PC-3 (cell line): ENCODE data around the gene MIP.

Source experiments
- EZH2 ChIP-seq: fragments of 300-600 bp; sonication (generic); IDR thresholded peaks from one replicate; pipeline ENCODE4 v1.6.1; 2017; ENCODE audit warnings: antibody characterized with exemption, mild to moderate bottlenecking, low read length; ENCODE audit not compliant: unreplicated experiment
- TF ChIP-seq, protein P1 (sequence below): fragments of 300-600 bp; sonication (generic); conservative IDR thresholded peaks from 2 replicates; pipeline ENCODE4 v1.5.1; 2017; ENCODE audit warnings: antibody characterized with exemption, low read depth, mild to moderate bottlenecking, low read length

DNA sequence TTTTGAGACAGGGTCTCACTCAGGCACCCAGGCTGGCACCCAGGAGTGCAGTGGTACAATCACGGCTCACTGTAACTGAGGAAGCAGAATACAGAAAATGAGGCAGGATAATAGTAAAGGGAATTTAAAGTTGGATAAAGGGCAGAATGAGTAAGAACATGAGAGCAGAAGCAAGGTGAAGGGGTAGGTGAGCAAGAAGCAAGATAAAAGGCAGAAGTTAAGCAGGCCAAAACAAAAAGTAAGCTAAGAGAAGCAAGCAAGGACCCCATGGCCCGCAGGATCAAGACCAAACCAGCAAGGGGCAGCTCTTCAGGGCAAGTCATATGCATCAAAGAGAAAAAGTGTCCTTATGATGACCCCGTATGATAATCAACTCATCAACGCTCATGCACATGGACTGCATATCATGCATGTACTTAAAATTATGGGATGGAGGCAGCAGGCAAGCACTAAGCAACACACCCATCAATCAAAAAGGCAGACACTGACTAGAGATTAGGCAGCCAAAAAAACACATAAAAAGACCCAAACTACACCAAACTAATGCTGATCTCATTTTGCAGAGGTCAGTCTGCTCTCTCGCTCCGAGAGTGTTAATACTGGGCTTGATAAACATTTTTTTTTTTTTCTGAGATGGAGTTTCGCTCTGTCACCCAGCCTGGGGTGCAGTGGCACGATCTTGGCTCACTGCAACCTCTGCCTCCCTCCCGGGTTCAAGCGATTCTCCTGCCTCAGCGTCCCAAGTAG, 16.9 kb downstream of the MIP start:
- TF ChIP-seq, protein P1, sequence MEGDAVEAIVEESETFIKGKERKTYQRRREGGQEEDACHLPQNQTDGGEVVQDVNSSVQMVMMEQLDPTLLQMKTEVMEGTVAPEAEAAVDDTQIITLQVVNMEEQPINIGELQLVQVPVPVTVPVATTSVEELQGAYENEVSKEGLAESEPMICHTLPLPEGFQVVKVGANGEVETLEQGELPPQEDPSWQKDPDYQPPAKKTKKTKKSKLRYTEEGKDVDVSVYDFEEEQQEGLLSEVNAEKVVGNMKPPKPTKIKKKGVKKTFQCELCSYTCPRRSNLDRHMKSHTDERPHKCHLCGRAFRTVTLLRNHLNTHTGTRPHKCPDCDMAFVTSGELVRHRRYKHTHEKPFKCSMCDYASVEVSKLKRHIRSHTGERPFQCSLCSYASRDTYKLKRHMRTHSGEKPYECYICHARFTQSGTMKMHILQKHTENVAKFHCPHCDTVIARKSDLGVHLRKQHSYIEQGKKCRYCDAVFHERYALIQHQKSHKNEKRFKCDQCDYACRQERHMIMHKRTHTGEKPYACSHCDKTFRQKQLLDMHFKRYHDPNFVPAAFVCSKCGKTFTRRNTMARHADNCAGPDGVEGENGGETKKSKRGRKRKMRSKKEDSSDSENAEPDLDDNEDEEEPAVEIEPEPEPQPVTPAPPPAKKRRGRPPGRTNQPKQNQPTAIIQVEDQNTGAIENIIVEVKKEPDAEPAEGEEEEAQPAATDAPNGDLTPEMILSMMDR, result no peak
- TF ChIP-seq EZH2, result no peak
